Endothelial cell of umbilical vein (primary cell): ENCODE results near the gene SAT1. TPM values are rescaled to one million over a fixed set of nuclear protein-coding genes. Genes with fewer than 3 reads are reported as not detected.

ENCODE experiments used
- BruUV-seq: library from RNA; stranded (reverse); fragments of 400-500 nt; replicated peaks from 2 replicates; lab custom pipeline; 2021; lab: Mats Ljungman, UMichigan
- CTCF ChIA-PET: fragments of 300-600, 350-600 bp; sonication (Branson Sonifier 250); formaldehyde crosslinking; loops from one replicate; lab custom pipeline; 2021; ENCODE audit warnings: antibody characterized with exemption, inconsistent platforms; lab: Charles Lee
- POLR2A ChIA-PET: fragments of 300-600, 350-600 bp; sonication (Branson Sonifier 250); formaldehyde crosslinking; loops from one replicate; lab custom pipeline; 2021; ENCODE audit warnings: antibody characterized with exemption, inconsistent platforms; lab: Charles Lee
- DNase-seq: peaks from one replicate; pipeline ENCODE4 v3.0.0-alpha.2; 2011; ENCODE audit warnings: low read depth, low spot score
- FAIRE-seq: peaks from 2 replicates; lab custom pipeline; 2011; peaks lifted over from hg19 to GRCh38; lab: Jason Lieb, UNC
- H2AFZ ChIP-seq: 2 replicates; pipeline ENCODE4 v1.6.0; 2012; ENCODE audit warnings: low read depth, low read length, control low read depth, inconsistent platforms
- H3K27ac ChIP-seq: 2 replicates; pipeline ENCODE4 v1.5.1; 2011; ENCODE audit warnings: low read depth, mild to moderate bottlenecking, control low read depth, low read length, moderate library complexity; ENCODE audit not compliant: insufficient read depth
- H3K27me3 ChIP-seq, 2 experiments: 2 replicates each; pipeline versions ENCODE4 v1.6.0 to v1.6.1; 2011; ENCODE audit warnings: low read length in 2 of 2, mixed read lengths in 1 of 2; ENCODE audit not compliant: control insufficient read depth in 2 of 2, insufficient read depth in 2 of 2
- H3K36me3 ChIP-seq, 2 experiments: 2 replicates in 1 of 2; 3 replicates in 1 of 2; pipeline ENCODE4 v1.5.1; 2011; ENCODE audit warnings: low read length in 2 of 2, mild to moderate bottlenecking in 1 of 2, moderate library complexity in 1 of 2; ENCODE audit not compliant: control insufficient read depth in 2 of 2, insufficient read depth in 2 of 2; ENCODE audit errors: extremely low read depth in 1 of 2
- H3K4me1 ChIP-seq: 3 replicates; pipeline ENCODE4 v1.5.1; 2011; ENCODE audit warnings: mild to moderate bottlenecking, low read length; ENCODE audit not compliant: control insufficient read depth, insufficient read depth; ENCODE audit errors: extremely low read depth
- H3K4me2 ChIP-seq: 2 replicates; pipeline ENCODE4 v1.6.1; 2011; ENCODE audit warnings: low read length, control low read depth, mixed read lengths; ENCODE audit not compliant: insufficient read depth
- H3K4me3 ChIP-seq, 3 experiments: fragments of 200-600 bp in 1 of 3; sonication (generic), shearing (Covaris generic) in 1 of 3; replicated peaks in 1 of 3; 2 replicates each; pipeline ENCODE4 v1.5.1; 2011 to 2016; ENCODE audit warnings: control low read depth in 3 of 3, low read length in 3 of 3, mild to moderate bottlenecking in 2 of 3, inconsistent platforms in 1 of 3, low read depth in 1 of 3, moderate library complexity in 1 of 3; ENCODE audit not compliant: insufficient read depth in 1 of 3
- H3K79me2 ChIP-seq: 2 replicates; pipeline ENCODE4 v1.6.0; 2012; ENCODE audit warnings: low read length, inconsistent platforms; ENCODE audit not compliant: control insufficient read depth, insufficient read depth
- H3K9ac ChIP-seq: replicated peaks from 2 replicates; pipeline ENCODE3; 2011; ENCODE audit warnings: low read length, control low read depth; ENCODE audit not compliant: insufficient read depth; ENCODE audit errors: extremely low read depth
- H3K9me1 ChIP-seq: replicated peaks from 3 replicates; pipeline ENCODE4 v1.6.0; 2011; ENCODE audit warnings: mild to moderate bottlenecking, low read length; ENCODE audit not compliant: control insufficient read depth, insufficient read depth; ENCODE audit errors: extremely low read depth
- H3K9me3 ChIP-seq: replicated peaks from 2 replicates; pipeline ENCODE4 v1.5.1; 2012; ENCODE audit warnings: low read length, inconsistent platforms; ENCODE audit not compliant: control insufficient read depth, insufficient read depth
- H4K20me1 ChIP-seq: replicated peaks from 2 replicates; pipeline ENCODE3; 2011; ENCODE audit warnings: mild to moderate bottlenecking, low read length; ENCODE audit not compliant: control insufficient read depth, insufficient read depth; ENCODE audit errors: extremely low read depth
- CTCF ChIP-seq, 2 donors: IDR thresholded peaks; 1 replicate in 1 of 2; 2 replicates in 1 of 2; pipeline ENCODE4 v1.5.1; 2011; ENCODE audit warnings: low read length in 2 of 2, mild to moderate bottlenecking in 2 of 2, moderate library complexity in 2 of 2, control low read depth in 1 of 2, inconsistent platforms in 1 of 2, low read depth in 1 of 2; ENCODE audit not compliant: insufficient read depth in 1 of 2; ENCODE audit errors: extremely low read depth in 1 of 2
- EZH2 ChIP-seq: IDR thresholded peaks from 2 replicates; pipeline ENCODE4 v1.6.1; 2012; ENCODE audit warnings: borderline replicate concordance, low read depth, mild to moderate bottlenecking, moderate library complexity, low read length, inconsistent platforms; ENCODE audit not compliant: severe bottlenecking
- FOS ChIP-seq: IDR thresholded peaks from 2 replicates; pipeline ENCODE4 v1.6.1; 2011; ENCODE audit warnings: mild to moderate bottlenecking, low read length, moderate library complexity, borderline replicate concordance; ENCODE audit not compliant: insufficient read depth
- GATA2 ChIP-seq: IDR thresholded peaks from 2 replicates; pipeline ENCODE4 v1.7.0; 2011; ENCODE audit warnings: low read depth, mild to moderate bottlenecking, moderate library complexity, mixed read lengths, low read length; ENCODE audit not compliant: insufficient read length, insufficient read depth
- JUN ChIP-seq: IDR thresholded peaks from 2 replicates; pipeline ENCODE4 v1.6.1; 2011; ENCODE audit warnings: borderline replicate concordance, low read depth; ENCODE audit not compliant: insufficient read length, insufficient read depth
- MAX ChIP-seq: IDR thresholded peaks from 2 replicates; pipeline ENCODE4 v1.6.1; 2011; ENCODE audit not compliant: insufficient read depth, insufficient read length
- MYC ChIP-seq: IDR thresholded peaks from one replicate; pipeline ENCODE4 v1.6.1; 2011; ENCODE audit warnings: mild to moderate bottlenecking, low read depth, low read length
- POLR2A ChIP-seq: IDR thresholded peaks from 2 replicates; pipeline ENCODE4 v1.6.1; 2012; ENCODE audit warnings: low read depth, mild to moderate bottlenecking, control low read depth, low read length
- POLR2AphosphoS5 ChIP-seq: IDR thresholded peaks from 2 replicates; pipeline ENCODE4 v1.6.1; 2012; ENCODE audit warnings: low read depth, mild to moderate bottlenecking, control low read depth, low read length, moderate library complexity; ENCODE audit not compliant: insufficient read depth
- dilution Hi-C: fragments of 300-500 bp; cut with MboI; formaldehyde crosslinking; loops from one replicate; pipeline ENCODE4 v1.15.0; 2019; ENCODE audit warnings: low sequenced_read_pairs; ENCODE audit not compliant: extremely low pct_ligation_motif_present
- intact Hi-C: fragments of 100-400 bp; cut with micrococcal nuclease; formaldehyde crosslinking; loops from one replicate; pipeline ENCODE4 v1.10.0; 2022
- polyA plus RNA-seq, 4 experiments: library from polyadenylated mRNA; depleted of rRNA in 3 of 4; stranded (reverse) in 3 of 4; unstranded in 1 of 4; fragments of >200 nt; gene quantifications; 2 replicates each; pipeline versions ENCODE4 v1.2.1 to v1.2.3, GENCODE V29; 2011 to 2012; ENCODE audit warnings: missing spikeins in 1 of 4
- total RNA-seq: library from RNA; stranded (reverse); gene quantifications from 2 replicates; pipeline ENCODE4 v1.2.3, GENCODE V29; 2021

Gene SAT1
- total and polyA plus RNA-seq, 2 donors (not counting 3 experiments of a cell fraction or from before 2014, with no cell fraction given) = 289 to 526 TPM

- intact Hi-C loops = loop anchor here (10.0 kb wide), 1 partner anchor 94 kb away; no protein-coding TSS in a partner anchor
- CTCF ChIA-PET = interaction anchor here (2.9 kb wide), 1 partner anchor 113 kb away, joined by 9 read pairs; no protein-coding TSS in a partner anchor
- POLR2A ChIA-PET = no interaction called here
Measured at GRCh38 chrX:23788946-23789345, 6.0 kb downstream of the SAT1 start.

More at GRCh38 chrX:23788946-23789345, 6.0 kb downstream of the SAT1 start:
- H3K4me3 ChIP-seq = no peak overlapping the region
- H4K20me1 ChIP-seq = no peaks in the 10 kb centered on the region
- H3K27ac ChIP-seq = no peak overlapping the region
- H3K79me2 ChIP-seq = peaks cover 12% of the 10 kb centered on the region
- FAIRE-seq = no peak
- no TSS peak for BruUV-seq
- no peak overlapping the region for H3K9ac ChIP-seq
- H3K36me3 ChIP-seq = peaks cover 2 to 3% of the 10 kb centered on the region in 2 experiments
- H3K4me2 ChIP-seq = no peak overlapping the region
- TF ChIP-seq FOS (no peak), POLR2A (no peak), POLR2AphosphoS5 (no peak), MYC (no peak), CTCF (IDR thresholded peaks at IDR 0.05; ENCODE audit: extremely low read depth in 1 of 2, insufficient read depth in 1 of 2, low read depth in 1 of 2, low read length in 2 of 2) (no peak), EZH2 (no peak), MAX (no peak), GATA2 (no peak), JUN (no peak)
- no peak for DNase-seq
- no peak overlapping the region for H2AFZ ChIP-seq
- H3K9me3 ChIP-seq = no peaks in the 10 kb centered on the region
- H3K27me3 ChIP-seq = no peaks in the 10 kb centered on the region
- peaks cover 9% of the 10 kb centered on the region for H3K4me1 ChIP-seq
- dilution Hi-C loops = no loop called here
- H3K9me1 ChIP-seq = no peaks in the 10 kb centered on the region
